Rectal smooth muscle tissue (tissue), 1 donor: Measurements from ENCODE around the gene LUC7L3.

ENCODE experiments used
- H3K27ac ChIP-seq: one replicate; pipeline ENCODE4 v1.7.0; 2013; ENCODE audit warnings: low read depth, low read length, inconsistent platforms
- H3K27me3 ChIP-seq: one replicate; pipeline ENCODE4 v1.7.0; 2013; ENCODE audit warnings: low read length; ENCODE audit not compliant: control insufficient read depth, insufficient read depth
- H3K36me3 ChIP-seq: one replicate; pipeline ENCODE4 v1.7.0; 2013; ENCODE audit warnings: low read length; ENCODE audit not compliant: control insufficient read depth, insufficient read depth
- H3K4me1 ChIP-seq: one replicate; pipeline ENCODE4 v1.7.0; 2013; ENCODE audit warnings: low read length; ENCODE audit not compliant: control insufficient read depth, insufficient read depth
- H3K4me3 ChIP-seq: one replicate; pipeline ENCODE4 v1.7.0; 2013; ENCODE audit warnings: low read length
- H3K9ac ChIP-seq: one replicate; pipeline ENCODE4 v1.7.0; 2013; ENCODE audit warnings: low read length

Gene LUC7L3

DNA sequence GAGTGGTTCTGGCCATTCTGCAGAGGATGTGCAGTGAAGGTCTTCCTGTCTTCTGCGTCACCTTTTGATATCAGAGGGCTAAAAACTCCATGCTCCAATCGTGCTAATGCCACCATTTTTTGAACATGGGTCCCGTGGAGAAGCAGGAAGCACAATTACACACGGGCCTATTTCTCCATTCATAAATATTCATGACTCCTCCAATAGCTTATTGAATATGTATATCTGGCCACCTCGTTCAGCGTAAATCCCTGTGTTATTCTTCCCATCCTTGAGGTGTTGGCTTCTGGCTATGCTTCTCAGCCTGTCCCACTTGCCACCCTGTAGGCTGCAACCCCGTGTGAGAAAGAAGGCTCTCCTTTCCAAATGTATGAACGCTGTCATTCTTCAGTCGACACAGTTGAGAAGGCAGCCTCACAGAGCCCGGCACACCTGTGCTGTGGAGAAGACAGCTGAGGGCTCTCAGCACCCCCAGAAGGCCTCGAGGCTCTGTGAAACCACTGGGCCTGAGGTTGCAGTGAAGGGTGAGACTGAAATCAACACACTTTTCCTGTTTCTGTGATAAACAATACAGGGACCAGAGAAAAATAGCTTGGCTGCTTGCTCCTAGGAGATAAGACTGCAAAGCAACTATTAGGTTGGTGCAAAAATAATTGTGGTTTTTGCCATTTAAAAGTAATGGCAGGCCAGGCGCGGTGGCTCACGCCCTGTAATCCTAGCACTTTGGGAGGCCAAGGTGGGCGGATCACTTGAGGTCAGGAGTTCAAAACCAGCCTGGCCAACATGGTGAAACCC, 52.8 kb downstream of the LUC7L3 start:
- no peaks in the 10 kb centered on the region for H3K4me1 ChIP-seq
- H3K4me3 ChIP-seq: no peak overlapping the region
- H3K36me3 ChIP-seq: no peaks in the 10 kb centered on the region
- H3K27me3 ChIP-seq: no peaks in the 10 kb centered on the region
- no peak overlapping the region for H3K27ac ChIP-seq
- no peak overlapping the region for H3K9ac ChIP-seq

DNA sequence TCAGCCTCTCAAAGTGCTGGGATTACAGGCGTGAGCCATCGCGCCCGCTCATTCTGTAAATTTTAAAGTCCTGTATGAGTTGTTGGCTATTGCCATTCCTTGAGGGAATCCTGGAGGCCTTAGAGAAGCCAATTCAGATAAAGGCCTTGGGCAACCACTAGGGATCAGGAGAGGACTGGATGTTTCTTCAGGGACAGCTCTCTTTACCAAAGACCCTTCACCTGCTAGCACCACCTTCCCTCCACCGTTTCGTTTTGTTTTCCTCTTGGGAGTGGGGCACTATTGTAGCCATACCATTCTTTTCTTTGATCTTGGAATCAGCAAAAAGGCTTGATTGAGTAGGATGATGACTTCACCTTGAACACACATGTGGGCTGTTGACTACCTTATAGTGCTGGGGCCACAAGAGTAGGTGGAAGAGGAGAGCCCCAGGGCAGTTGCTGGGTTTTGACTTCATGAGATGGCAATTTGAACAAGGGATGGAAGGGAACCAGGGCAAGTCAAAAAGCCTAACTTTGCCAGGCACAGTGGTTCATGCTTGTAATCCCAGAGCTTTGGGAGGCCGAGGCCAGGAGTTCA, 54.9 kb downstream of the LUC7L3 start:
- no peaks in the 10 kb centered on the region for H3K36me3 ChIP-seq
- H3K27me3 ChIP-seq: no peaks in the 10 kb centered on the region
- H3K9ac ChIP-seq: no peak overlapping the region
- no peaks in the 10 kb centered on the region for H3K4me1 ChIP-seq
- no peak overlapping the region for H3K4me3 ChIP-seq
- H3K27ac ChIP-seq: no peak overlapping the region

DNA sequence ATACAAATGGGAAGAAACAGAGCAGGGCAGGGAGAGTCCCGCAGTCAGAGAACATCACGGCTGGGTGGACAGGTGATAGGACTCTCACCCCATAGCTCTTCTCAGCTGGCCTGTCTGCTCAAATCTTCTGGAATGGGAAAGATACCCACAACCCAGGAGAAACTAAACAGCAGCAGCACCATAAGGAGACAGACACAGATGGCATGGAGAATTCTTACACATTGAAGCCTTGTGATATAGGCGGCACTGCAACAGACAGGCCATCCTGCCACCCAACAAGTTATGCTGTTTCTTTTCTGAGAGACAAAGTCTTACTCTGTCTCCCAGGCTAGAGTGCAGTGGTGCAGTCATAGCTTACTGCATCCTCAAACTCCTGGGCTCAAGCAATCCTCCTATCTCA, 56.5 kb downstream of the LUC7L3 start:
- no peaks in the 10 kb centered on the region for H3K27me3 ChIP-seq
- H3K4me3 ChIP-seq: no peak overlapping the region

DNA sequence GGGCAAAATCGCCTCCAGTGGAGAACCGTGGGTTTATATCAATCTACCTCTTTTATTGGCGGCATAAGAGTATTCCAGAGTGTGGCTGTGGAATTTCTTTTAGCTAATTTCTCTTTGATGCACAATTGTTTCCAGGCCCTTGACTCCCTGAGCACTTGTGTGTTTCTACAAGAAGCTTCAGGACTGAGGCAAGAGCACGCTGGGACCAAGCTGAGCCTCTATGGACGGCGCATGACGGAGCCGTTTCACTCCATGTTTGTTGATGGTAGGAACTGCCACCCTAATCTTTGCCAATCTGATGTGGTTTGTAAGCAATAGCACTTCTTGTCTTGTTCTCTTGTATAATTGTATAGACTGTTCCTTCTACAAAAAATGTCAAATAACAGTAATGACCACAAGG, 59.1 kb downstream of the LUC7L3 start:
- Histone ChIP-seq H3K36me3 (no peaks in the 10 kb centered on the region), H3K27ac (no peak overlapping the region), H3K4me1 (no peaks in the 10 kb centered on the region), H3K9ac (no peak overlapping the region), H3K27me3 (no peaks in the 10 kb centered on the region), H3K4me3 (no peak overlapping the region)

More for the DNA sequence above, 56.5 kb downstream of the LUC7L3 start:
- Histone ChIP-seq H3K27ac (no peak overlapping the region), H3K4me1 (no peaks in the 10 kb centered on the region), H3K36me3 (no peaks in the 10 kb centered on the region), H3K9ac (no peak overlapping the region)

- Histone ChIP-seq H3K9ac (no peak overlapping the region), H3K4me1 (no peaks in the 10 kb centered on the region), H3K27ac (no peak overlapping the region), H3K36me3 (no peaks in the 10 kb centered on the region), H3K27me3 (no peaks in the 10 kb centered on the region), H3K4me3 (no peak overlapping the region)
These were observed 59.6 kb downstream of the LUC7L3 start for GRCh38 chr17:50778988-50779387.

DNA sequence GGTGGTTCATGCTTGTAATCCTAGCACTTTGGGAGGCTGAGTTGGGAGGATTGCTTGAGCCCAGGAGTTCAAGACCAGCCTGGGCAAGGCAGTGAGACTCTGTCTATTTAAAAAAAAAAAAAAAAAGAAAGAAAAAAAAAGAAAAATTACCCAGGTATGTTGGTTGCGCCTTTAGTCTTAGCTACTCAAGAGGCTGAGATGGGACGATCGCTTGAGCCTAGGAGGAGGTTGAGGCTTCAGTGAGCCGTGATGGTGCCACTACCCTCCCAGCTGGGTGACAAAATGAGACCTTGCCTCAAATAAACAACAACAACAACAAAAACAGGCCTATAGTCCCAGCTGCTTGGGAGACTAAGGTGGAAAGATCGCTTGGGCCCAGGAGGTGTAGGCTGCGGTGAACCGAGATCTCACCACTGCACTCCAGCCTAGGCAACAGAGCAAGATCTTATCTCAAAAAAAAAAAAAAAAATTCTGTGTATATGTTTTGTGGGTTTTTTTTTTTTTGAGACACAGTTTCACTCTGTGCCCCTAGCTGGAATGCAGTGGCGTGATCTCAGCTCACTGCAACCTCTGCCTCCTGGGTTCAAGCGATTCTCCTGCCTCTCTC, 60.4 kb downstream of the LUC7L3 start:
- Histone ChIP-seq H3K36me3 (no peaks in the 10 kb centered on the region), H3K9ac (no peak overlapping the region), H3K27ac (no peak overlapping the region), H3K4me3 (no peak overlapping the region), H3K4me1 (no peaks in the 10 kb centered on the region), H3K27me3 (no peaks in the 10 kb centered on the region)

GRCh38 chr17:50781167-50781566, 61.8 kb downstream of the LUC7L3 start:
- no peak overlapping the region for H3K27ac ChIP-seq

DNA sequence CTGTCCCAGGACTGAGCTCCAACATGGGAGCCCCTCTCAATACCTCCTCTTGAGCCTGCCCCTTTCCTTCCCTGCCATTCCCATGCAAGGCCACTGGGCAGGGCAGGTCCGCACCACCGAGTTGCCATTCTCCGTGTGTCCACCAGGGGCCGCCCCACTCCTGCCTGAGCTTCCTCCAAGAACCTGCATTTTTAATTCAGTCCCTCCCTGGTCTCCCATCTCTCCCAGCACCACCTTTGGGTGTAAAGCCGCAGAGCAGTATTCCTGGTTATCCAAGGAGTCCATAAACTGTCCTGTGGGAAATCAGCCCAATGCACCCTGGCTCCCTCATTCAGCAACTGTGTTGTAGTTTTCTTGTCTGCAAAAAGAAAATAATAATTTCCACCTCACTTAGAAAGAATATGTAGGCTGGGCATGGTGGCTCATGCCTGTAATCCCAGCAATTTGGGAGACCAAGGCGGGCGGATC, 63.8 kb downstream of the LUC7L3 start:
- Histone ChIP-seq H3K9ac (no peak overlapping the region), H3K4me3 (no peak overlapping the region), H3K27me3 (no peaks in the 10 kb centered on the region), H3K4me1 (peaks cover 12% of the 10 kb centered on the region), H3K27ac (no peak overlapping the region), H3K36me3 (no peaks in the 10 kb centered on the region)

More at GRCh38 chr17:50781167-50781566, 61.8 kb downstream of the LUC7L3 start:
- no peaks in the 10 kb centered on the region for H3K27me3 ChIP-seq
- no peak overlapping the region for H3K9ac ChIP-seq
- peaks cover 11% of the 10 kb centered on the region for H3K4me1 ChIP-seq
- H3K36me3 ChIP-seq: no peaks in the 10 kb centered on the region
- H3K4me3 ChIP-seq: no peak overlapping the region

- Histone ChIP-seq H3K9ac (no peak overlapping the region), H3K4me3 (no peak overlapping the region), H3K27ac (no peak overlapping the region), H3K36me3 (no peaks in the 10 kb centered on the region), H3K4me1 (peaks cover 12% of the 10 kb centered on the region), H3K27me3 (no peaks in the 10 kb centered on the region)
These were observed 64.5 kb downstream of the LUC7L3 start for GRCh38 chr17:50783905-50784304.

- Histone ChIP-seq H3K4me1 (peaks cover 12% of the 10 kb centered on the region), H3K27ac (no peak overlapping the region), H3K9ac (no peak overlapping the region), H3K4me3 (no peak overlapping the region), H3K27me3 (no peaks in the 10 kb centered on the region), H3K36me3 (no peaks in the 10 kb centered on the region)
These were observed 65.7 kb downstream of the LUC7L3 start for GRCh38 chr17:50785126-50785525.

GRCh38 chr17:50785946-50786570, 66.7 kb downstream of the LUC7L3 start:
- Histone ChIP-seq H3K36me3 (no peaks in the 10 kb centered on the region), H3K4me1 (peaks cover 12% of the 10 kb centered on the region), H3K27me3 (no peaks in the 10 kb centered on the region), H3K4me3 (no peak overlapping the region), H3K9ac (no peak overlapping the region), H3K27ac (peak overlapping the region; percentile 78)

DNA sequence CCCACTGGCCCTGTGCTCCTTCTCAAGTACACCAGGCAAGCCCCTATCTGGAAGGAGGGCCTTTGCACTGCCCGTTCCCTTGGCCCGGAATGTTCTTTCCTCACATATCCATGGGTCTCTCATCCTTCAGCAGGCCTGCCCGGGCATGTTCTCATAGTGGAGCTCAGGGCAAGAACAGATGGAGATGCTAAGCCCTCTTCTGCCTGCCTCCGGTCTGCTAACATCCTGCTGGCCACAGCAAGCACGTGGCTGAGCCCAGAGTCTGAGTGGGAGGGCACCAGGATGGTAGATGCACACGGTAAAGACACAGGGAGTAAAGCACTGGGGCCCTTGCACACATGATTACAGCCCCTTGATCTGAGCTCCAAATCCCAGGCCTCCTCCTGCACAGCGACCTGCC, 67.7 kb downstream of the LUC7L3 start:
- H3K27me3 ChIP-seq: no peaks in the 10 kb centered on the region
- H3K27ac ChIP-seq: no peak overlapping the region
- no peak overlapping the region for H3K4me3 ChIP-seq
- peaks cover 12% of the 10 kb centered on the region for H3K4me1 ChIP-seq
- no peak overlapping the region for H3K9ac ChIP-seq
- no peaks in the 10 kb centered on the region for H3K36me3 ChIP-seq
